ENCODE measurements around the gene CRYBG2. TPM values are rescaled to one million over a fixed set of nuclear protein-coding genes. Genes with fewer than 3 reads are reported as not detected.

Gene CRYBG2
- total and polyA plus RNA-seq, 2 of the 13 experiments (the other 11 are each of a cell fraction or from before 2014, with no cell fraction given) = 1.3 to 2.9 TPM

GRCh38 chr1:26358411-26359384 lies 4.8 kb upstream of the CRYBG2 start (continued):
- TF ChIP-seq GFI1 (CRISPR knock-in tag; IDR thresholded peaks at IDR 0.05; ENCODE audit: borderline replicate concordance) (no peak), SMAD9 (CRISPR knock-in tag; IDR thresholded peaks at IDR 0.05) (no peak), ZFY (CRISPR knock-in tag; IDR thresholded peaks at IDR 0.05) (no peak), ZNF761 (CRISPR knock-in tag; conservative IDR thresholded peaks at IDR 0.05) (no peak), PCBP2 (optimal IDR thresholded peaks at IDR 0.05; ENCODE audit: low read depth, low read length, poor library complexity, severe bottlenecking) (no peak), DR1 (CRISPR knock-in tag; IDR thresholded peaks at IDR 0.05) (no peak), MED8 (CRISPR knock-in tag; IDR thresholded peaks at IDR 0.05; ENCODE audit: insufficient replicate concordance) (no peak), ZNF589 (CRISPR knock-in tag; conservative IDR thresholded peaks at IDR 0.05) (0 out of 2 replicates have a peak, but pooled peaks have one; percentile 33), ZNF546 (CRISPR knock-in tag; conservative IDR thresholded peaks at IDR 0.05) (no peak), FOSL2 (CRISPR knock-in tag; IDR thresholded peaks at IDR 0.05) (peak; percentile 70), ZNF282 (IDR thresholded peaks at IDR 0.05; ENCODE audit: partially characterized antibody) (no peak), YY1 (IDR thresholded peaks at IDR 0.05; ENCODE audit: insufficient read depth, insufficient replicate concordance, low read depth, low read length) (peak; percentile 17), MTA3 (CRISPR knock-in tag; IDR thresholded peaks at IDR 0.05) (no peak), MAX (IDR thresholded peaks at IDR 0.05) (peak; percentile 34; the same call in 1 of the 2 replicates), SNAPC2 (CRISPR knock-in tag; IDR thresholded peaks at IDR 0.05) (0 out of 2 replicates have a peak, but pooled peaks have one; percentile 34), ZFP62 (CRISPR knock-in tag; IDR thresholded peaks at IDR 0.05) (no peak), MEIS1 (CRISPR knock-in tag; IDR thresholded peaks at IDR 0.05; ENCODE audit: borderline replicate concordance) (0 out of 2 replicates have a peak, but pooled peaks have one; percentile 17), ZNF605 (CRISPR knock-in tag; IDR thresholded peaks at IDR 0.05) (no peak), EHMT2 (IDR thresholded peaks at IDR 0.05; ENCODE audit: borderline replicate concordance, low read depth, low read length) (no peak), IKZF5 (CRISPR knock-in tag; IDR thresholded peaks at IDR 0.05) (peak; percentile 47; the same call in 1 of the 2 replicates), ZNF430 (CRISPR knock-in tag; IDR thresholded peaks at IDR 0.05) (no peak), THYN1 (CRISPR knock-in tag; IDR thresholded peaks at IDR 0.05; ENCODE audit: borderline replicate concordance, low read depth) (no peak), ZUFSP (CRISPR knock-in tag; IDR thresholded peaks at IDR 0.05; ENCODE audit: borderline replicate concordance) (no peak), ZNF883 (CRISPR knock-in tag; IDR thresholded peaks at IDR 0.05; ENCODE audit: not compliant biosample characterization) (no peak), ZNF704 (CRISPR knock-in tag; IDR thresholded peaks at IDR 0.05; ENCODE audit: borderline replicate concordance) (no peak), NFYB (CRISPR knock-in tag; IDR thresholded peaks at IDR 0.05) (no peak)
